Neural progenitor cell (in vitro differentiated cells): ENCODE measurements around the gene ZNF717. TPM values are rescaled to one million over a fixed set of nuclear protein-coding genes. Genes with fewer than 3 reads are reported as not detected.

Experiments used
- DNase-seq: peaks from one replicate; pipeline ENCODE4 v3.0.0-alpha.2; 2016; ENCODE audit warnings: low spot score
- H2AFZ ChIP-seq: fragments of 200-600 bp; sonication (generic); replicated peaks from 2 replicates; pipeline ENCODE4 v1.6.1; 2016; ENCODE audit warnings: antibody characterized with exemption
- H3F3A ChIP-seq: fragments of 200-600 bp; sonication (generic); 2 replicates; pipeline ENCODE4 v1.6.1; 2016; ENCODE audit warnings: antibody characterized with exemption, low read depth
- H3K27ac ChIP-seq: fragments of 200-600 bp; sonication (generic); 2 replicates; pipeline ENCODE4 v1.5.1; 2016; ENCODE audit warnings: mild to moderate bottlenecking
- H3K27me3 ChIP-seq: fragments of 200-600 bp; sonication (generic); 2 replicates; pipeline ENCODE4 v1.6.1; 2016; ENCODE audit warnings: mild to moderate bottlenecking, moderate library complexity
- H3K36me3 ChIP-seq: fragments of 200-600 bp; sonication (generic); 2 replicates; pipeline ENCODE4 v1.5.1; 2016
- H3K4me1 ChIP-seq: fragments of 200-600 bp; sonication (generic); 2 replicates; pipeline ENCODE4 v1.6.1; 2016; ENCODE audit warnings: mixed run types
- H3K4me2 ChIP-seq: fragments of 200-600 bp; sonication (generic); 2 replicates; pipeline ENCODE4 v1.6.1; 2016
- H3K4me3 ChIP-seq: fragments of 200-600 bp; sonication (generic); 2 replicates; pipeline ENCODE4 v1.5.1; 2016
- H3K79me2 ChIP-seq: fragments of 200-600 bp; sonication (generic); 2 replicates; pipeline ENCODE4 v1.6.1; 2016; ENCODE audit warnings: low read depth
- H3K9ac ChIP-seq: fragments of 200-600 bp; sonication (generic); 2 replicates; pipeline ENCODE4 v1.6.1; 2016
- H3K9me3 ChIP-seq: fragments of 200-600 bp; sonication (generic); 2 replicates; pipeline ENCODE4 v1.5.1; 2016; ENCODE audit warnings: low read depth
- H4K20me1 ChIP-seq: fragments of 200-600 bp; sonication (generic); 2 replicates; pipeline ENCODE4 v1.6.1; 2016; ENCODE audit warnings: low read depth
- H3K27ac Mint-ChIP-seq: 3 replicates; pipeline ENCODE4 v1.8.0; 2021; ENCODE audit warnings: mixed read lengths
- H3K27me3 Mint-ChIP-seq: 2 replicates; pipeline ENCODE4 v1.8.0; 2022; ENCODE audit warnings: low read depth, mild to moderate bottlenecking, inconsistent platforms, moderate library complexity, mixed read lengths; ENCODE audit not compliant: insufficient read depth
- H3K36me3 Mint-ChIP-seq: 3 replicates; pipeline ENCODE4 v1.8.0; 2021; ENCODE audit warnings: mixed read lengths
- H3K4me1 Mint-ChIP-seq: 3 replicates; pipeline ENCODE4 v1.8.0; 2021; ENCODE audit warnings: mixed read lengths
- H3K4me3 Mint-ChIP-seq: 3 replicates; pipeline ENCODE4 v1.8.0; 2021; ENCODE audit warnings: mild to moderate bottlenecking, moderate library complexity, mixed read lengths
- H3K9me3 Mint-ChIP-seq: 3 replicates; pipeline ENCODE4 v1.8.0; 2020; ENCODE audit warnings: mixed read lengths
- CTCF ChIP-seq: fragments of 200-600 bp; sonication (generic); IDR thresholded peaks from 2 replicates; pipeline ENCODE4 v1.5.1; 2017; ENCODE audit warnings: antibody characterized with exemption, mild to moderate bottlenecking
- EZH2 ChIP-seq: fragments of 200-600 bp; sonication (generic); IDR thresholded peaks from 2 replicates; pipeline ENCODE4 v1.6.1; 2017; ENCODE audit warnings: antibody characterized with exemption, mild to moderate bottlenecking, moderate library complexity
- EZH2phosphoT487 ChIP-seq: fragments of 200-600 bp; sonication (generic); IDR thresholded peaks from 2 replicates; pipeline ENCODE4 v1.6.1; 2017; ENCODE audit warnings: antibody characterized with exemption
- total RNA-seq: library from RNA; depleted of rRNA; stranded (reverse); fragments of >200 nt; gene quantifications from 2 replicates; pipeline ENCODE4 v1.2.3, GENCODE V29; 2015; ENCODE audit warnings: low replicate concordance

Gene ZNF717
- total RNA-seq, 1 donor from 2014 or later, result 14.6 TPM

GRCh38 chr3:75768303-75769017 lies 16.9 kb downstream of the ZNF717 start:
- no peak overlapping the region for H3K4me3 ChIP-seq
- DNase-seq, result no peak
- no peak overlapping the region for H2AFZ ChIP-seq
- no peak overlapping the region for H3K4me2 ChIP-seq
- H4K20me1 ChIP-seq, result no peaks in the 10 kb centered on the region
- no peaks in the 10 kb centered on the region for H3F3A ChIP-seq
- no peaks in the 10 kb centered on the region for H3K27me3 ChIP-seq
- no peaks in the 10 kb centered on the region for H3K9me3 ChIP-seq
- H3K27ac ChIP-seq, result no peak overlapping the region
- no peaks in the 10 kb centered on the region for H3K4me1 Mint-ChIP-seq
- H3K9me3 Mint-ChIP-seq, result peaks cover 44% of the 10 kb centered on the region
- no peak overlapping the region for H3K4me3 Mint-ChIP-seq
- no peaks in the 10 kb centered on the region for H3K79me2 ChIP-seq
- H3K27ac Mint-ChIP-seq, result no peak overlapping the region
- no peaks in the 10 kb centered on the region for H3K4me1 ChIP-seq
- no peak overlapping the region for H3K9ac ChIP-seq
- no peaks in the 10 kb centered on the region for H3K36me3 ChIP-seq
- H3K27me3 Mint-ChIP-seq, result peaks cover 2% of the 10 kb centered on the region
- TF ChIP-seq EZH2, result no peak
- TF ChIP-seq EZH2phosphoT487, result no peak
- TF ChIP-seq CTCF, result no peak
- peaks cover 30% of the 10 kb centered on the region for H3K36me3 Mint-ChIP-seq

- Histone ChIP-seq H3K4me2 (no peak overlapping the region), H2AFZ (no peak overlapping the region), H3K36me3 (peaks cover 7% of the 10 kb centered on the region), H3K79me2 (no peaks in the 10 kb centered on the region), H3K27ac (no peak overlapping the region), H3K27me3 (no peaks in the 10 kb centered on the region), H4K20me1 (no peaks in the 10 kb centered on the region), H3K4me1 (no peaks in the 10 kb centered on the region), H3F3A (no peaks in the 10 kb centered on the region), H3K9me3 (peaks cover 34% of the 10 kb centered on the region), H3K4me3 (no peak overlapping the region), H3K9ac (no peak overlapping the region)
- TF ChIP-seq CTCF, result no peak
- no peak for TF ChIP-seq EZH2phosphoT487
- no peak overlapping the region for H3K27ac Mint-ChIP-seq
- H3K27me3 Mint-ChIP-seq, result no peaks in the 10 kb centered on the region
- H3K4me3 Mint-ChIP-seq, result no peak overlapping the region
- H3K4me1 Mint-ChIP-seq, result no peaks in the 10 kb centered on the region
- no peak for DNase-seq
- peaks cover 40% of the 10 kb centered on the region for H3K36me3 Mint-ChIP-seq
- H3K9me3 Mint-ChIP-seq, result peaks cover 82% of the 10 kb centered on the region
Measured at GRCh38 chr3:75737831-75738493, 47.4 kb downstream of the ZNF717 start.

GRCh38 chr3:75727985-75728384 lies 57.4 kb downstream of the ZNF717 start:
- no peaks in the 10 kb centered on the region for H3K79me2 ChIP-seq
- Mint-ChIP-seq H3K27me3 (no peaks in the 10 kb centered on the region), H3K9me3 (peaks cover 75% of the 10 kb centered on the region), H3K4me3 (no peak overlapping the region), H3K36me3 (peaks cover 32% of the 10 kb centered on the region), H3K4me1 (no peaks in the 10 kb centered on the region), H3K27ac (no peak overlapping the region)
- H3K4me2 ChIP-seq, result no peak overlapping the region
- no peak overlapping the region for H3K4me3 ChIP-seq
- H2AFZ ChIP-seq, result no peak overlapping the region
- DNase-seq, result no peak
- no peaks in the 10 kb centered on the region for H3K4me1 ChIP-seq
- H4K20me1 ChIP-seq, result no peaks in the 10 kb centered on the region
- TF ChIP-seq CTCF (no peak), EZH2phosphoT487 (no peak), EZH2 (no peak)
- no peaks in the 10 kb centered on the region for H3K27me3 ChIP-seq
- no peak overlapping the region for H3K27ac ChIP-seq
- no peak overlapping the region for H3K9ac ChIP-seq
- peaks cover 4% of the 10 kb centered on the region for H3K9me3 ChIP-seq
- no peaks in the 10 kb centered on the region for H3F3A ChIP-seq
- H3K36me3 ChIP-seq, result no peaks in the 10 kb centered on the region
